NOMO-1 treated with dmso at 0.1 percent for 144 hours (cell line): ENCODE results near the gene PITPNC1.
A peak's percentile ranks its signal among the peaks of the same experiment; 100 is the strongest.
"Not testable (repeated sequence)": the region's sequence is repeated elsewhere in the genome, so short reads cannot be mapped to it uniquely, and the experiment has no call there.

Source experiments
- DNase-seq: peaks from one replicate; lab custom pipeline; 2025; ENCODE audit not compliant: unreplicated experiment; lab: John Stamatoyannopoulos, UW

The PITPNC1 gene

GRCh38 chr17:67610061-67610460 is 233.0 kb downstream of the PITPNC1 start:
- DNase-seq: no peak

GRCh38 chr17:67613961-67614360 is 236.9 kb downstream of the PITPNC1 start:
- no peak for DNase-seq

- no peak for DNase-seq
Observed at GRCh38 chr17:67615011-67615561, 238.0 kb downstream of the PITPNC1 start.

GRCh38 chr17:67615736-67616135 is 238.7 kb downstream of the PITPNC1 start:
- no peak for DNase-seq

- DNase-seq: no peak
Observed at GRCh38 chr17:67617304-67617899, 240.3 kb downstream of the PITPNC1 start.

- DNase-seq: no peak
Observed at GRCh38 chr17:67619555-67619954, 242.5 kb downstream of the PITPNC1 start.

GRCh38 chr17:67620088-67620487 is 243.0 kb downstream of the PITPNC1 start:
- DNase-seq: no peak

- no peak for DNase-seq
Observed at GRCh38 chr17:67620636-67621035, 243.6 kb downstream of the PITPNC1 start.

- no peak for DNase-seq
Observed at GRCh38 chr17:67623767-67624166, 246.7 kb downstream of the PITPNC1 start.

GRCh38 chr17:67624886-67625656 is 248.0 kb downstream of the PITPNC1 start:
- DNase-seq: no peak

GRCh38 chr17:67625971-67626370 is 248.9 kb downstream of the PITPNC1 start:
- DNase-seq: no peak

- DNase-seq: peak; percentile 4
Observed at GRCh38 chr17:67628580-67629013, 251.5 kb downstream of the PITPNC1 start.

GRCh38 chr17:67629971-67630320 is 252.9 kb downstream of the PITPNC1 start:
- peak; percentile 2 for DNase-seq

- not testable (repeated sequence) for DNase-seq
Observed at GRCh38 chr17:67630836-67631235, 253.8 kb downstream of the PITPNC1 start.

GRCh38 chr17:67632141-67632540 is 255.1 kb downstream of the PITPNC1 start:
- DNase-seq: no peak

GRCh38 chr17:67633751-67634211 is 256.7 kb downstream of the PITPNC1 start:
- DNase-seq: no peak

GRCh38 chr17:67635681-67636080 is 258.6 kb downstream of the PITPNC1 start:
- DNase-seq: no peak

GRCh38 chr17:67636312-67636711 is 259.2 kb downstream of the PITPNC1 start:
- no peak for DNase-seq

- DNase-seq: no peak
Observed at GRCh38 chr17:67636834-67637520, 259.9 kb downstream of the PITPNC1 start.

GRCh38 chr17:67637901-67638641 is 261.0 kb downstream of the PITPNC1 start:
- no peak for DNase-seq

GRCh38 chr17:67638871-67639270 is 261.8 kb downstream of the PITPNC1 start:
- no peak for DNase-seq
